GM18867 (cell line): ENCODE measurements around the gene HGFAC.

Experiments
- ATAC-seq: cut with Tn5 transposase; IDR thresholded peaks from one replicate; pipeline ENCODE4 v1.9.1; 2021; ENCODE audit warnings: mild to moderate bottlenecking, moderate library complexity; ENCODE audit not compliant: unreplicated experiment

Gene HGFAC

GRCh38 chr4:3441501-3442459 lies at the start of gene HGFAC:
Gene HGFAC (plus strand): TSS chr4:3441968. CDS start chr4:3442002, 34 bp downstream.
- ATAC-seq = no peak

GRCh38 chr4:3392321-3392720 lies 49.4 kb upstream of the HGFAC start:
- ATAC-seq = no peak

GRCh38 chr4:3393171-3393570 lies 48.6 kb upstream of the HGFAC start:
- ATAC-seq = no peak

- no peak for ATAC-seq
Measured at GRCh38 chr4:3396600-3396999, 45.2 kb upstream of the HGFAC start.

- no peak for ATAC-seq
Measured at GRCh38 chr4:3397128-3397527, 44.6 kb upstream of the HGFAC start.

GRCh38 chr4:3399277-3400194 lies 42.2 kb upstream of the HGFAC start:
- no peak for ATAC-seq

GRCh38 chr4:3401436-3402171 lies 40.2 kb upstream of the HGFAC start:
- no peak for ATAC-seq

GRCh38 chr4:3402491-3403347 lies 39.0 kb upstream of the HGFAC start:
- no peak for ATAC-seq

GRCh38 chr4:3403348-3403906 lies 38.3 kb upstream of the HGFAC start:
- ATAC-seq = no peak

GRCh38 chr4:3404546-3404945 lies 37.2 kb upstream of the HGFAC start:
- ATAC-seq = no peak

- no peak for ATAC-seq
Measured at GRCh38 chr4:3405176-3405575, 36.6 kb upstream of the HGFAC start.

- ATAC-seq = no peak
Measured at GRCh38 chr4:3406021-3406420, 35.7 kb upstream of the HGFAC start.

- ATAC-seq = no peak
Measured at GRCh38 chr4:3406431-3406830, 35.3 kb upstream of the HGFAC start.

GRCh38 chr4:3407171-3407771 lies 34.5 kb upstream of the HGFAC start:
- no peak for ATAC-seq

- no peak for ATAC-seq
Measured at GRCh38 chr4:3407930-3408792, 33.6 kb upstream of the HGFAC start.

- ATAC-seq = no peak
Measured at GRCh38 chr4:3408793-3409330, 32.9 kb upstream of the HGFAC start.

- ATAC-seq = no peak
Measured at GRCh38 chr4:3409571-3410091, 32.1 kb upstream of the HGFAC start.
